HG02763 (cell line): Measurements from ENCODE around the gene RUNX2.

Source experiments
- ATAC-seq: cut with Tn5 transposase; IDR thresholded peaks from one replicate; pipeline ENCODE4 v1.9.1; 2021; ENCODE audit warnings: mild to moderate bottlenecking, moderate library complexity; ENCODE audit not compliant: unreplicated experiment

The RUNX2 gene

GRCh38 chr6:45609141-45609638 lies 281.1 kb downstream of the RUNX2 start:
- no peak for ATAC-seq

- ATAC-seq: no peak
Observed at GRCh38 chr6:45610374-45610773, 282.2 kb downstream of the RUNX2 start.

- ATAC-seq: no peak
Observed at GRCh38 chr6:45610832-45611231, 282.7 kb downstream of the RUNX2 start.

- no peak for ATAC-seq
Observed at GRCh38 chr6:45611491-45611890, 283.4 kb downstream of the RUNX2 start.

- ATAC-seq: no peak
Observed at GRCh38 chr6:45613656-45614055, 285.5 kb downstream of the RUNX2 start.

GRCh38 chr6:45614488-45615285 lies 286.6 kb downstream of the RUNX2 start:
- no peak for ATAC-seq

GRCh38 chr6:45616209-45616608 lies 288.1 kb downstream of the RUNX2 start:
- ATAC-seq: no peak

- ATAC-seq: no peak
Observed at GRCh38 chr6:45617441-45617840, 289.3 kb downstream of the RUNX2 start.

GRCh38 chr6:45618259-45618658 lies 290.1 kb downstream of the RUNX2 start:
- ATAC-seq: no peak

- no peak for ATAC-seq
Observed at GRCh38 chr6:45619211-45619760, 291.2 kb downstream of the RUNX2 start.

- no peak for ATAC-seq
Observed at GRCh38 chr6:45619994-45620471, 291.9 kb downstream of the RUNX2 start.

- no peak for ATAC-seq
Observed at GRCh38 chr6:45624228-45624627, 296.1 kb downstream of the RUNX2 start.

GRCh38 chr6:45625191-45625664 lies 297.1 kb downstream of the RUNX2 start:
- no peak for ATAC-seq

GRCh38 chr6:45626087-45626891 lies 298.2 kb downstream of the RUNX2 start:
- ATAC-seq: no peak

GRCh38 chr6:45630314-45630713 lies 302.2 kb downstream of the RUNX2 start:
- ATAC-seq: no peak

GRCh38 chr6:45630801-45631200 lies 302.7 kb downstream of the RUNX2 start:
- no peak for ATAC-seq

GRCh38 chr6:45631396-45631795 lies 303.3 kb downstream of the RUNX2 start:
- no peak for ATAC-seq

GRCh38 chr6:45633272-45633908 lies 305.3 kb downstream of the RUNX2 start:
- no peak for ATAC-seq

GRCh38 chr6:45634231-45634630 lies 306.1 kb downstream of the RUNX2 start:
- no peak for ATAC-seq

GRCh38 chr6:45635284-45635867 lies 307.2 kb downstream of the RUNX2 start:
- no peak for ATAC-seq
